ENCODE data around the gene P3R3URF.

Gene P3R3URF

GRCh38 chr1:46197964-46198811 lies 21.9 kb upstream of the P3R3URF start, which contains the start of gene POMGNT1:
POMGNT1 (minus strand) TSS chr1:46198434; CDS start chr1:46197821, 613 bp downstream.
- TF ChIP-seq POLR2AphosphoS5 (IDR thresholded peaks at IDR 0.05; ENCODE audit: low read depth), result peak; percentile 56; the same call in 1 of the 2 replicates
- no peak for TF ChIP-seq GABPA (IDR thresholded peaks at IDR 0.05; ENCODE audit: low read depth)
- TF ChIP-seq REST (IDR thresholded peaks at IDR 0.05; ENCODE audit: insufficient replicate concordance, low read depth), result peak; percentile 10
- no peak for TF ChIP-seq CTCF (IDR thresholded peaks at IDR 0.05; ENCODE audit: insufficient read depth, low read length)
- TF ChIP-seq SPI1 (IDR thresholded peaks at IDR 0.05; ENCODE audit: borderline replicate concordance, low read depth), result no peak
- H3K4me3 ChIP-seq (replicated peaks; ENCODE audit: insufficient read depth, low read length), result peak within 1 kb of the TSS; percentile 82
- DNase-seq (ENCODE audit: low read depth in 1 of 2, low spot score in 1 of 2), result peak; percentile 39 to 45
- no peaks in the 10 kb centered on the region for H3K27me3 ChIP-seq (ENCODE audit: insufficient read depth, poor library complexity, severe bottlenecking)
- H3K27ac ChIP-seq (replicated peaks), result peak within 1 kb of the TSS; percentile 64

GRCh38 chr1:46197560-46197963 lies 21.3 kb upstream of the P3R3URF start:
- DNase-seq (ENCODE audit: low read depth in 1 of 2, low spot score in 1 of 2), result no peak
- TF ChIP-seq SPI1 (IDR thresholded peaks at IDR 0.05; ENCODE audit: borderline replicate concordance, low read depth) (no peak), GABPA (IDR thresholded peaks at IDR 0.05; ENCODE audit: low read depth) (no peak), POLR2AphosphoS5 (IDR thresholded peaks at IDR 0.05; ENCODE audit: low read depth) (no peak), CTCF (IDR thresholded peaks at IDR 0.05; ENCODE audit: insufficient read depth, low read length) (no peak), REST (IDR thresholded peaks at IDR 0.05; ENCODE audit: insufficient replicate concordance, low read depth) (no peak)
- Histone ChIP-seq H3K27me3 (ENCODE audit: insufficient read depth, poor library complexity, severe bottlenecking) (no peaks in the 10 kb centered on the region), H3K4me3 (replicated peaks; ENCODE audit: insufficient read depth, low read length) (peak overlapping the region; percentile 82), H3K27ac (replicated peaks) (peak overlapping the region; percentile 50; the same call in 1 of the 2 replicates)

- Histone ChIP-seq H3K27ac (replicated peaks) (no peak overlapping the region), H3K4me3 (replicated peaks; ENCODE audit: insufficient read depth, low read length) (no peak overlapping the region), H3K27me3 (ENCODE audit: insufficient read depth, poor library complexity, severe bottlenecking) (no peaks in the 10 kb centered on the region)
- DNase-seq (ENCODE audit: low read depth in 1 of 2, low spot score in 1 of 2), result no peak
- TF ChIP-seq GABPA (IDR thresholded peaks at IDR 0.05; ENCODE audit: low read depth) (no peak), REST (IDR thresholded peaks at IDR 0.05; ENCODE audit: insufficient replicate concordance, low read depth) (no peak), POLR2AphosphoS5 (IDR thresholded peaks at IDR 0.05; ENCODE audit: low read depth) (no peak), CTCF (IDR thresholded peaks at IDR 0.05; ENCODE audit: insufficient read depth, low read length) (no peak), SPI1 (IDR thresholded peaks at IDR 0.05; ENCODE audit: borderline replicate concordance, low read depth) (no peak)
These were observed 20.3 kb upstream of the P3R3URF start for GRCh38 chr1:46196609-46197008.

Measured in HL-60 (cell line).